Stimulated activated CD4-positive, alpha-beta T cell treated with anti-CD3 and anti-CD28 coated beads, Interleukin-2, amount 100 ng/mL, for 48 hours (primary cell): ENCODE measurements around the gene MYL5.

Experiments
- DNase-seq, 2 donors: peaks; one replicate each; pipeline ENCODE4 v3.0.0-alpha.2; 2020

MYL5 gene

DNA sequence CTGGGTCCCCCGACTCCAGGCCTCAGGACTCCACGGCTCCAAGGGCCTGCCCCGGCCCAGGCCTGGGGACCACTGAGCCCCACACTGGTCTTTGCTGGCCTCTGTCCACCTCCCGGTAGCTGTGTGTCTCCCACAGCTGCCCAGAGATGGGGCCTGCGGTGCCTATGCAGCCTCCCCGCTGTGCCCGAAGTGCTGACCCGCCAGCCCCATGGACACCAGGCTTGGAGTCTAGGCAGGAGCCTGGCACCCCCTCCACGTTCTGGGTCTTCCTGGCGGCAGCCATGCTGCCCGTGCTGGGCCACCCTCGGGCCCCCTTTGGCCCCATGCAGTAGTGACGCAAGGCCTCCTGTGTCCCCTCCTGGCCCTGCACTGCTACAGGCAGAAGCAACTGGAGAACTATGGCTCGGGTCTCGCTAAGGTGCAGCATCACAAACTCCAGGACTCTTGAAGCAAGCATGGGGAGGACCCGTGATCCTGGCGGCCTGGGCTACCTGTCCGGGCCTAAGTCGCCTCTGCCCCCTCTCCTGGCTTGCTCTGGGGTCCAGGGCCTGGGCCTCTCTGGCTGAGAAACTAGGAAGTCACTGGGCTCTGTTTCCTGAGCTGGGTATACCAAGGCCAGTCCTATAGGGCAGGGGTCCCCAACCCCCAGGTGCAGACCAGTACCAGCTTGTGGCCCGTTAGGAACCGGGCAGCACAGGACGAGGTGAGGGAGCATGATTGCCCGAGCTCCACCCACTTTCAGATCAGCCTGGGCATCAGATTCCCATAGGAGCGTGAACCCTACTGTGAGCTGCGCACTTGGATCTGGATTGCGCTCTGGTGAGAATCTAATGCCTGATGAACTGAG, 917 bp downstream of the MYL5 start:
- no peak for DNase-seq

DNA sequence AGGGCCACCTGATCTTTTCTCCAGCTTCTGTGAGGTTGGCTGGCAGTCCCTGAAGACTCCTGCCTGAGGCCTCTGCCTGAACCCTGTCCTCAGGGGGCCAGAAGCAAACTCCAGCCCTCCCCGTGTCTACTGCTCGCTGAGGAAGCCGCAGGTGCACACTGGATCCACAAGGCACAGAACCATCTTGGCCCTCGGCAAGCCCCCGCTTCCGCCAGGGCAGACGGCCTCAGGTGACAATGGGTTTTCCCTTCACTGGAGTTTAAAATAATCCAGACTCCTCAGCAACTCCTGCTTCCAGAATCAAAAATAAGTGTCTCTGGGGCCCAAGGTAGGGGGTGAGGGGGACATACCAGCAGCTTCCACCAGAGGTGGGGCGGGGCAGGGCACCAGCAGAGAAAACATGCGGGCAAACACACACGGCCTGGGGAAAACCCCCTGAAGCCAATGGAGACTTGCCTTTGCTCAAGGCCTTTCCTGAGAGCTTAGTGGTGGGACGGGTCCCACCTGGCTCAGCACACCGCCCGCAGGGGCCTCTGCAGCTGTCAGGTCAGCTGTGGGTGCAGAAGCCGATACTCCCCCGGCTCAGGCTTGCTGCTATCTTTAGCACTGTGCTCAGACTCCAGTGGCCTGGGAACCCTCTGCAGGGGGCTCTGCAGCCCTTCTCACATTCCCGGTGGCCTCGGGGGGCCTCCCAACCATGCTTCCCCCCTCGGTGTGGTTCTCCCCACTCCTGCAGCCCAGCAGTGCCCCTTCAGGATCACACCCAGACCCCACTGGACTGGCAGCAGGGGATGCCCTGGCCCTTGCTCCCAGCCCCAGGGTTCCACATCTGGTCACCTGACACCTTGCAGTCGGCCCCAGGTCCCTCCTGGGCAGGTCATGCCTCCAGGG, 1.9 kb downstream of the MYL5 start:
- no peak for DNase-seq

DNA sequence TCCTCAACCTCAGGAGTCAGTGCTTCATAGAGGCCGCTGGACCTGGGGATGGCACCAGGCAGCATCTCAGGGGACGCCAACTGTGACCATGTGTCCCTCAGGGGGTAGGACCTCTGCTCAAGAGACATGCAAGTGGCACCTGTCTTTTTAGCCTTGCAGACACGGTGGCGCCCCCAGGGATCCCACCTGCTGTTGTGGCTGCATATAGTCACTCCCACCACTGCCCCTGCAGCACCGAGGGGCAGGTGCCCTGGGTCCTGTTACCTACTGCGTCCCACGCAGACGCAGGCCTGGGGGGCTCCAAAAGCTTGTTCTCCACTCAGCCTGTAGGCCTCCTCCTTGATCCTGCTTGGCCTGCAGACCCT, 2.5 kb downstream of the MYL5 start:
- DNase-seq, result no peak

DNA sequence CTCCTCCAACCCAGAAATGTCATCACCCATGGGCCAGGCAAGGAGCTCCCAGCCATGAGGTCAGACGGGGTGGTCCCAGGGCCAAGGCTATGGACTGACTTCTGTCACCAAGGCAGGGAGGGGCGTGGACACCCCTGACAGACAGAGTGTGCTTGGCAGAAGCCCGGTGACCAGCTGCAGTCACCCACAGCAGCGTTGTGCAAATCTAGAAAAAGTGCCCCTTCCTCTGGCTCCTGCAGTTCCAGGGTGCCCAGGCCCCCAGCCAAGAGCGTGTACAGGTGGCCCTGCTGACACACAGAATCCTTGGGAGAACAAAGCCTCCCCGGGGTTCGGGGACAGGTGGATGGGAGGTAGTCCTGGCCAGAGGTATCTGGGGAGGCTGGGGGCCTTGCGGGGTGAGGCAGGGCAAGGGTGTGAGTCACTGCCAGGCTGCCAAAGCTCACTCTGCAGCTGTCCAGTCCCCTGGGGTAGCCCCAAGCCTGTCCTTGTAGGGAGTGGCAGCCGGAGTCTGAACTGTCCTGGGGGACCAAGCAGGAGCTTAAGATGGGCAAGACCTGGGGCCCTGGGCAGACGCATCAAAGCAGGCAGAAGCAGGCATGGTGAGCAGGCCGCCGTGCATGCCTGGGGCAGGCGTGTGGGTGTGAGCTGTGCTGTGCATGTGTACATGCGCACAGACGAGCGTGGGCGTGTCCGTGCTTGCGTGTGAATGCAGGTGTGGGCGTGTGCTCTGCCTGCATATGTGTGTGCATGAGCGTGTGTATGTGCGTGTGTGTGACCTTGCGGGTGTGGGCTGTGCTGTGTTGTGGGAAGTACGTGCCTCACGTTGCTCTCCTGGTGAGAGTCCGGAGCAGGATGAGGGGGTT, 3.3 kb downstream of the MYL5 start:
- no peak for DNase-seq

DNA sequence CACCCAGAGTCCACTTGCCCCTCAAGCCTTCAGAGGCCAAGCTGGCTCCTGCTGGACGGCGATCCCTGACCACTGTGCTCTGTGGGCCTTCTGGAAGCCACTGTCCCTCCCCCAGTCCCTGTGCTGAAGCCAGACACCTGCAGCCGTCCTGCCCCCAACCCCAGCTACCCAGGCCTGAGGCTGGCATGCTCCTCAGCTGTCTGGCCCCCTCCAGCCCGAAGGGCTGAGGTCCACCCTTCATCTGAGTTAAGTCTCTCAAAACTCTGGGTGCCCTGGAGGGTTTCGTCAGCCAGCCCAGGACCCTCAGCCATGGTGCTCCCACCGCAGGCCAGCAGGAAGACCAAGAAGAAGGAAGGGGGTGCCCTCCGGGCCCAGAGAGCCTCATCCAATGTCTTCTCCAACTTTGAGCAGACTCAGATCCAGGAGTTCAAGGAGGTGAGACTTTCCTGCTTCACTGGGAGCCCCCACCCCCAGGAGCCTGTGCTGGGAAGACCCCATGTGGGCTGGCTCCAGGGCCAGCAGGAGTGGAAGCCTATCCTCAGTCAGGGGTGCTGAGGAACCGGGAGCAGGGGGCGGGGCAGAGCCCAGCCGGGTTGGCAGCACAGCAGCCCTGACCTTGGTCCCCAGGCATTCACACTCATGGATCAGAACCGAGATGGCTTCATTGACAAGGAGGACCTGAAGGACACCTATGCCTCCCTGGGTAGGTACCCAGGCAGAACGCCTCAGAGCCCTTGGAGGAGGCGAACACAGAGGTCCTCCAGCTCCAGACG, 4.2 kb downstream of the MYL5 start:
- no peak for DNase-seq

DNA sequence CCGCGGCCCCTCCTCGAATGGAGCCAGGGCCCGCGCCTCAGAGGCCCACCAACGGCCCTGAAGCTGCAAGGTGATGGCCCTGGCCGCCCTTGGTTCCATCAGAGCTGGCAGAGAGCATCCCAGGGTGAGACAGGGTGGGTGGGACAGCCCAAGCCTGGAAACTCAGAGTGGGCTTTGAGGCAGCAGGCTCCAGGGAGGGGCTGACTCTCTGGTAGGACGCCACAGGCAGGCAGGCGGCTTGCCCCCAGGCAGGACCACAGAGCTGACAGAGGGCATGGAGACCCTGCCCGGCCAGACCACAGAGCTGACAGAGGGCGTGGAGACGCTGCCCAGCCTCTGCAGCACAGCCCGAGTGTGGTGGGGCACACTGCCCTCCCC, 4.8 kb downstream of the MYL5 start:
- no peak for DNase-seq

DNA sequence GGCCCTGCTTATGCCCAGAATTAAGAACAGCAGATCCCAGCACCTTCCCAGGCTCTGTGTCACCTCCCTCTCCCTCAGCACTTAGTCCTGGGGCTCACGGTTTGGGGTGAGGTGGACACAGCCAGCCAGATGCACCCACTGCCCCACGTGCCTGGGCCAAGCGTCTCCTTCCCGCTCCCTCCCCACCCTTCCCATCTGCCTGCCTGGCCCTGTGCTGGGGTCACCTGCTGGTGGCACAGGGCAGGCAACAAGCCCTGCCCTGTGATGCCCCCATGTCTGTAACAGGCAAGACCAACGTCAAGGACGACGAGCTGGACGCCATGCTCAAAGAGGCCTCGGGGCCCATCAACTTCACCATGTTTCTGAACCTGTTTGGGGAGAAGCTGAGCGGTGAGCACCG, 5.3 kb downstream of the MYL5 start:
- no peak for DNase-seq

DNA sequence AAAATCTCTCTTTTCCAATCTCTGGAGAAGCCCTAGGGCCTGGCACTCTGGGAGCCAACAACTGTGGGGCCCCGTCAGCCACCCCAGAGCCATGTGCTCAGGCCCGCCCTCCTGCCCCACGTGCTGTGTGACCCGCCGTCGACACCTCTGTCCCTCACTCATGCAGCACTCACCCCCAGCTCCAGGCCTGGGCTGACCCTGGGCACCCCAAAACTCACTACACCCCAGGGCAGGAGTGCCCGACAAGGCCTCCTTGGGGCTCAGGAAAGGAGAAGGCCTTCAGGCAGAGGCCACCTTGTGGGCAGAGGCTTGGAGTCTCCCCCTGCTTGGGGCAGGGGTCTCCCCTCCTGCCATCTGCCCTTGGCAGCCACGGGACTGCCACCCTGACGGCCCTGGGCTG, 5.7 kb downstream of the MYL5 start:
- DNase-seq, result no peak

DNA sequence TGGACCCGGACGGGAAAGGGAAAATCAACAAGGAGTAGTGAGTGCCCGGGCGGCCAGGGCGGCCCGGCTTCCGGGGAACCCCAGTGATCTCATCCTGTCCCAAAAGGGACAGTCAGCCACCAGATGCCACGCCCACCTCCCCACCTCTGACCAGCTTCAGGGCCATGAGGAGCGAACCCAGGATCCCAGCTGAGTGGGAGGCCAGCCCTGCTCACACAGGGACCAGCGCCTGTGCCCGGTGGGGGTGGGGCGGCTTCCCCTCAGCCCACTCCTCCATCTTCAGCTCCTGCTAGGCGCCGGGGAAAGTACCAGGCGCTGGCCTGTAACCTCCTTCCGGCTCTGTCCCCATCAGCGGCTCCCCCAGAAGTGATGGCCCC, 6.2 kb downstream of the MYL5 start:
- no peak for DNase-seq

DNA sequence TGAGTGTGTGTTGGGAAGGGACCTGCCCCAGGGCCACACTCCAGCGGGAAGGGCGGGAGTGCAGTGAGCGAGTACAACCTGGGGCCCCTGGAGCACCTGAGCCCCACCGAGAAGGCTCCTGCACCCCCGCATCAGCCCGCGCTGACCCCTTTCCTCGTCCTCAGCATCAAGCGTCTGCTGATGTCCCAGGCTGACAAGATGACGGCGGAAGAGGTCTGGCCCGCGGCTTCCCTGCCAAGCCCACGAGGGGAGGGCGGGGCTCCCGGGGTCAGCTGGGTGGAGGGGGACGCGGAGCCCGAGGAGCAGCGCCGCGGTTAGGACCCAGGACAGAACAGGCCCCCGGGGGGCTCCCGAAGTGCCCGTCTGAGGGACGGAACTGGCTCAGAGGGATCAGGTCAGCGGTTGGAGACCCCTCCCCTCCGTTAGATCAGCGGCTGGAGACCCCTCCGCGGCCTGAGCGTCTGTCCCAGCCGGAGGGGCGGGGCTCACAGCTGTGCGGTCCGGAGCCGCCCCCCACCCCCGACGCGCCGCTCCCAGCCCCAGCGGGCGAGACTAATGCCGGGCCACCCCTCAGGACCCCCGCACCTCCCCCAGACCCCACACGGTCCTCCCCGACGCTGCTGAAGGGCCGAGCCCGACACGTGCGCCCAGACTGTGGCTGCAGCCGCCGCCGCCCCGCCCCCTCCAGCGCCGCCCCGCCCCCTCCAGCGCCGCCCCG, 6.7 kb downstream of the MYL5 start:
- no peak for DNase-seq

DNA sequence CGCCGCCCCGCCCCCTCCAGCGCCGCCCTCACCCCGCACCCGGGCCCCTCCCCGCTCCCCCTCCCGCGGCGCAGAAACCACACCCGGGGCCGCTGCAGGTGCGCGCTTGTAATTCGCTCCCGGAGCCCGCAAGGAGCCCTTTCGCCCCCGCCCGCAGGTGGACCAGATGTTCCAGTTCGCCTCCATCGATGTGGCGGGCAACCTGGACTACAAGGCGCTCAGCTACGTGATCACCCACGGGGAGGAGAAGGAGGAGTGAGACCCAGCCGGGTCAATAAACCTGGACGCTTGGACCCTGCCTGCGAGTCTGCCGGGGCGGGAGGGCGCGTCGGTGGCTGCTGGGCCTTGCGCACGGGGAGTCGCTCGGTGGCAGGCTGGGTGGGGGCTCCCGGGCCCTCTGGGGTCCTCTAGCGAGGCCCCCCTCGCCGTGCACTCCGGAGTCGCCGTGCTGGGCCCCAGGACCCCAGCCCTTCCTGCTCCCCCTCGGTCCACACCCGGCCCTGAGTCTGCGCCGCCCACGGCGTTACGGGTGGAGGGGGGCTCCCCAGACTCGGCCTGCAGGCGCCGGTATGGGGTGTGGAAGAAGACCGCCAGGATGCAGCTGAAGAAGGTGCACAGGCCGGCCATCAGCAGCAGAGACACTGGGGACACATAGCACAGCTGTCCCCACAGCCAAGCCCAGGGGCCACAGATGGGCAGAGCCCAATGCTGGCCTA, 7.6 kb downstream of the MYL5 start:
- DNase-seq, result no peak

DNA sequence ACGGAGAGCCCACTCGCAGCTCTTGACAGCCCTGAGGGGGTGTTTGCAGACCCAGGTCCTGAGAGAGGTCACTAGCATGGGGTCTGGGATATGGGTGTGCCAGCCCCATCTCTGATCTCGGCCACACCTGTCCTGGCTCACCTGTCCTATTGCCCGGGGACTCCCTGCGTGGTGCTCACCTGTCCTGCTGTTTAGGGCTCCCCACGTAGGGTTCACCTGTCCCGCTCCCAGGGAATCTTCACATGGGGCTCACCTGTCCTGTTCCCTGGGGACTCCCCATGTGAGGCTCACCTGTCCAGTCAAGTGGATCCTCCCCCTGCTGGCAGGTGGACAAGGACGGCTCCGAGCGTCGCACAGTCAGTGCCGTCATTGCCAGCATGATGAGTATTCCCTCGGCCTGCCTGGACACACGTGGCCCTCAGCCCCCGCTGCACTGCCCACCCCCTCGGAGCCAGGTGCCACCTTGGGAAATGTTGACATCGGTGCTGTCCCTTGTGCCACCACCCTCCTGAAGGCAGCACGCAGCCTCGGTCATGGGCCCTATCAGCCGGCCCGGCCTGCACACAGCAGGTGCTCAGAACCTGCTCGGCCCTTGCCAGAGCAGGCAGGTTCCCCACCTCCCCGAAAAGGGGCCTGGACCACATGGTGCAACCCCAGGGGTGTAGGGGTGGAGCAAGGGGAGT, 8.3 kb downstream of the MYL5 start:
- no peak for DNase-seq

DNA sequence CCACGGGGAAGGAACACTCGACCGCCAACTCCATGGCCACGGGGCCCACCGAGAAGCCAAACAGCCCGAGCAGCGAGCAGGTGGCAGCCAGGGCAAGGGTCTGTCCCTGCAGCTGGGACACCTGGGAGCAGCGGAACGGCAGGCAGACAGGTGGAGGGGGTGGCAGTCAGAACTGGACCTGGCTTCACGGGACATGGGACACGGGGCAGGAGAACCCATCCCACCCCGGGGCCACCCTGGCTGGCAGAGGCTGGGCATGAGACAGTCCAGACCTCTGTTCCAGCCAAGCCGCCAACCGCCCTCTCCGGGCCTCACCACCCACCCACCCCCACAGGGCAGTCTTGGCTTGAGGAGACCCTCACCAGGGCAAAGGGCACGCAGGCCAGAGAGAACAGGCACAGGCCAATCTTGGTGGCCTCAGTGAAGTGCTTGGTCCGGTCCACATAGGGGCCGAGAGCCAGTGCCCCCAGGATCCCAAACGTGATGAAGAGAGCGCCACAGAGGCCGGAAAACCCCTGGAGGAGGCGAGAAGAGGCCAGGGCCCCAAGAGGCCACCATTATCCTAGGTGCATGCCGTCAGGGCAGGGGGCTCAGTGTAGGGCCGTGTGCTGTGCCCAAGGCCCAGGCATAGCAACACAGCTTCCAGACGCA, 9.0 kb downstream of the MYL5 start:
- DNase-seq, result no peak

DNA sequence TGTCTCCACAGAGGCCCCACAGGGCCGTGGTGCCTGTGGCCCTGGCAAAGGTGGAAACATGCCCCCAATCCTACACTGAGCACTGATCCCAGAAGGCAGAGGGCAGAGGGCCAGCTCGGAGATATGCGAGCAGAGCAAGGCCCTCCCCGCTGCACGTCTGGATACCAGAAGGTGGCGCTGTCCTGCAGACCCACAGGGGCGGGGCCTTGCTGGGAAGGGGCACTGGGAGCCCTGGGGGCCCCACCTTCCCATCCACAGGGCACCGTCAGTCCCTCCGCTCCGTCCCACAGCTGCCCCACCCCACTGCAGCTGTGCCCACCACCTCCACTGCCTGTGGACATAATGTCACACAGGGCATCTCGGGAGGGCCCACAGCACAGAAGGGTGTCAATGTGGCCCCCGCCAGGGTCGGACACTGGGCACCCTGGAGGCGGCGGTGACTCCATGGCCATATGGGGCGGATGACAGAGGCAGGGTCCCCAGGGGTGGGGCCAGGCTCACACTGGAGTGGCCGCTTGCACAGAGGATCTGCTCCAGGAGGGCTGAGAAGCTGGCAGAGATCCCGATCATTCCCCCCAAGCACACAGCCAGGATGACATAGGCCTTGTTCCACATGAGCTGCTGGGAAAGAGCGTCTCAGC, 9.8 kb downstream of the MYL5 start:
- peak in 1 of 2 donors; percentile 48 for DNase-seq

DNA sequence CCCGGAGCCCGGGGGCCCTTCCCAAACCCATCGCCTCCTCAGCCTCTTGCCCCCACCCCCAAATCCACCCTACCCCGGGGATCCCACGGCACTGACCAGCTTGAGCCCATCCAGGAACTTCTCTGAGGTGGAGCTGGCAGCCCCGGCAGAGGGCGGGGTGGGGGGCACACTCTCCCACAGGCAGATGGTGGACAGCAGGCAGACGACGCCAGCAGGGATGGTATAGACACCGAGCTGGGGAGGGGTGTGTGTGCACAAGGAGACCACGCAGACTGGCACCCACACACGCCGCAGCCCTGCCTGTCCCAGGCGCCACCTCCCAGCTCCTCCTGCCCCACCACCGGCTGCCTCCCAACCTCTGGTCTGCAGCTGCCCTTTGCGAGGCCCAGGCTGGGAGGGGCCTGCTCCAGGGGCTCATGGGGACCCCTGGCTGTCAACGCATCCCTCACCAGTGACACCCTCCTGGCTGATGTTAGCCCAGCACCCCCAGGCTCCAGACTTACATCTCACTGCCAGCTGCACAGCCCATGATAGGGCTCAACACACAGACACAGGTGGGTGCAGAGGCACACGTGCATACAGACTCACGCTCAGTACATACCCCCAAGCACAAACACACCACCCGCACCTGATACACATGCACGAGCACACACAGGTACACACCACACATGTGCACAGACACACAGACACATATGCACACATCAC, 10.4 kb downstream of the MYL5 start:
- no peak for DNase-seq

DNA sequence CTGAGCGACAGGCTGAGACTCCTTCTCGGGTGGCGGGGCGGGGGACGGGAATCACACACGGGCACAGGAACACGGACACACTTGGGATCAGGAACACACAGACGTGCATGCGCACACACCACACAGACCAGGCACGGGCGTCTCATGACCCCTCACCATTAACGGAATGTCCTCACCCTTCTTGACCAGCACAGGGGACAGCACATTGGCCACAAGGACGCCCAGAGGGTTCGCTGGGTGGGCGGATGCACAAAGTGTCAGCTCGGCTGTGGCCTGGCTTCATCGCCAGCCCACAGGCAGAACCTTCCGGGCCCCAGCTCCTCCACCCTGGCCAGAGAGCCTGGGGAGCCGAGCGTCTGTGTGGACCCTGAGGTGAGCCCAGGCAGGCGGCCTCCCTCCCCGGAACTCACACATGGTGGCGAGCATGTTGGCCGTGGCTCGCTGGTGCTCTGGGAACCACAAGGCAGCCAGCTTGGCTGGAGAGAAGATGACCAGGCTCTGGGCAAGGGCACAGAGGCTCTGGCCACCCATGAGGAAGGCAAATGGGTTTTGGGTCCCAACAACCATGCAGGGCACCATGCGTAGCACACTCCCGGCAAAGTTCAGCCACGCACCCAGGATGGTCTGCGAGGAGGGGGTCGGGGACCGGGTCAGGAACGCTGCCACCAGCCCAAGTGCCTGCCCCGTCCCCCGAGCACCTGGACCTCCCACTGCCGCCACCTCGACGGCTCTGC, 11.5 kb downstream of the MYL5 start:
- no peak for DNase-seq

DNA sequence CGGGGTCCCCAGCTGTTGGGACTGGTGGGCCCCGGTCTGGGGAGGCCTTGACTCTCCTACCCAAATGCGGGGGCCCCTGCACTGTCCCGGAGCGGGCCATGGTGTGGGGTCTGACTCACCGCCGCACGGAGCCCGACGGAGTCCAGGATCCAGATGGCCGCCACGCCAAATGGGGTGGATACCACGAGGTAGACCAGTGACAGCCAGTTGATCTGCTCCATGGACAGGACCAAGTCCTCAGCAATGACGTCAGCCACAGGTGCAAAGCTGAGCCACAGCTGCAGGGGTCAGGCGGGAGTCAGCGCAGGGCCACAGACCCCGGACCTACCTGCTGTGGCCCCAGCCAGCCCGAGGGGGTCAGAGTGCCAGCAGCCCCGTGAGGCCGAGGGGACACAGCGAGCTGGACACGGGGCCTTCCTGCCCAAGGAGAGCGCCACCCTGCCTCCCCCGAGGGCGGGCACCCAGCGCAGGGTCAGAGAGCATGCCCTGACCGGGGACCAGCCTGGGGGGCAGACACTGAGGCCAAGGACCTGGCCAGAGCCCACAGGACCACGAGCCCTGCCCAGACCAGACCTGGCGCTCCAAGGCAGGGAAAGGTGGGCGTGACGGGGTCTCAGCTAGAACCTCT, 12.2 kb downstream of the MYL5 start:
- DNase-seq, result no peak
